T-helper 2 cell treated with Interferon-gamma antibody and Interleukin-4, amounts not matched to agents 100 ng/mL and 5 ng/mL, for 36 hours (primary cell): ENCODE data around the gene PON2. TPM values are rescaled to one million over a fixed set of nuclear protein-coding genes. Genes with fewer than 3 reads are reported as not detected.
"Not testable (repeated sequence)": the region's sequence is repeated elsewhere in the genome, so short reads cannot be mapped to it uniquely, and the experiment has no call there.

Experiments used
- intact Hi-C: fragments of 100-400 bp; cut with micrococcal nuclease; formaldehyde crosslinking; loops from one replicate; pipeline ENCODE4 v1.15.1; 2023
- total RNA-seq: library from RNA; stranded (reverse); gene quantifications from 2 replicates; pipeline ENCODE4 v1.2.3, GENCODE V29; 2022

Gene PON2
- total RNA-seq, 1 donor from 2014 or later = 13.8 TPM

- intact Hi-C loops = no loop called here
Observed at GRCh38 chr7:95411666-95412065, 23.2 kb downstream of the PON2 start.

GRCh38 chr7:95411036-95411435, 23.8 kb downstream of the PON2 start:
- intact Hi-C loops = no loop called here

GRCh38 chr7:95407751-95408150, 27.1 kb downstream of the PON2 start:
- intact Hi-C loops = no loop called here

GRCh38 chr7:95405800-95406199, 29.0 kb downstream of the PON2 start:
- intact Hi-C loops = no loop called here

- intact Hi-C loops = no loop called here
Observed at GRCh38 chr7:95405208-95405607, 29.6 kb downstream of the PON2 start.

- intact Hi-C loops = no loop called here
Observed at GRCh38 chr7:95404316-95404865, 30.4 kb downstream of the PON2 start.

GRCh38 chr7:95398155-95398940, 36.5 kb downstream of the PON2 start:
- intact Hi-C loops = loop anchor here (5.0 kb wide), 1 partner anchor 34 kb away; no protein-coding TSS in a partner anchor

- intact Hi-C loops = loop anchor here (5.0 kb wide), 1 partner anchor 35 kb away; no protein-coding TSS in a partner anchor
Observed at GRCh38 chr7:95397381-95397780, 37.4 kb downstream of the PON2 start.

GRCh38 chr7:95396136-95397032, 38.4 kb downstream of the PON2 start, which contains the start of gene PON3:
Gene PON3 (minus strand): TSS chr7:95396375. CDS start chr7:95396350, 25 bp downstream.
- intact Hi-C loops = loop anchor here (5.0 kb wide), 1 partner anchor 36 kb away; no protein-coding TSS in a partner anchor

GRCh38 chr7:95395755-95396135, 39.1 kb downstream of the PON2 start:
- intact Hi-C loops = loop anchor here (5.0 kb wide), 1 partner anchor 37 kb away; no protein-coding TSS in a partner anchor

- intact Hi-C loops = no loop called here
Observed at GRCh38 chr7:95394370-95394769, 40.5 kb downstream of the PON2 start.

- intact Hi-C loops = no loop called here
Observed at GRCh38 chr7:95391761-95392160, 43.1 kb downstream of the PON2 start.

- intact Hi-C loops = no loop called here
Observed at GRCh38 chr7:95389516-95389915, 45.3 kb downstream of the PON2 start.

- intact Hi-C loops = not testable (repeated sequence)
Observed at GRCh38 chr7:95379457-95379856, 55.4 kb downstream of the PON2 start.

- intact Hi-C loops = no loop called here
Observed at GRCh38 chr7:95376632-95377400, 58.0 kb downstream of the PON2 start.

- intact Hi-C loops = no loop called here
Observed at GRCh38 chr7:95375591-95376257, 59.1 kb downstream of the PON2 start.

- intact Hi-C loops = no loop called here
Observed at GRCh38 chr7:95373323-95373722, 61.5 kb downstream of the PON2 start.

- intact Hi-C loops = no loop called here
Observed at GRCh38 chr7:95368235-95368634, 66.6 kb downstream of the PON2 start.

GRCh38 chr7:95367606-95368005, 67.2 kb downstream of the PON2 start:
- intact Hi-C loops = no loop called here

GRCh38 chr7:95365151-95365550, 69.7 kb downstream of the PON2 start:
- intact Hi-C loops = no loop called here
